Astrocyte of the spinal cord (primary cell): ENCODE results near the gene ANO10.

Experiments used
- DNase-seq: peaks from one replicate; pipeline ENCODE4 v3.0.0; 2011; ENCODE audit warnings: low read depth, low spot score
- H3K4me3 ChIP-seq: 2 replicates; pipeline ENCODE4 v1.5.1; 2011; ENCODE audit warnings: low read depth, mild to moderate bottlenecking, low read length, moderate library complexity
- CTCF ChIP-seq: IDR thresholded peaks from 2 replicates; pipeline ENCODE4 v1.5.1; 2012; ENCODE audit warnings: low read depth, mild to moderate bottlenecking, low read length, inconsistent platforms
- in situ Hi-C: cut with HindIII; loops from 2 replicates; pipeline ENCODE4 v1.10.0; 2017; ENCODE audit warnings: low sequenced_read_pairs

Gene ANO10

GRCh38 chr3:43417133-43417532 is 204.7 kb downstream of the ANO10 start:
- in situ Hi-C loops = no loop called here
- TF ChIP-seq CTCF = no peak
- no peak for DNase-seq
- H3K4me3 ChIP-seq = no peak overlapping the region

DNA sequence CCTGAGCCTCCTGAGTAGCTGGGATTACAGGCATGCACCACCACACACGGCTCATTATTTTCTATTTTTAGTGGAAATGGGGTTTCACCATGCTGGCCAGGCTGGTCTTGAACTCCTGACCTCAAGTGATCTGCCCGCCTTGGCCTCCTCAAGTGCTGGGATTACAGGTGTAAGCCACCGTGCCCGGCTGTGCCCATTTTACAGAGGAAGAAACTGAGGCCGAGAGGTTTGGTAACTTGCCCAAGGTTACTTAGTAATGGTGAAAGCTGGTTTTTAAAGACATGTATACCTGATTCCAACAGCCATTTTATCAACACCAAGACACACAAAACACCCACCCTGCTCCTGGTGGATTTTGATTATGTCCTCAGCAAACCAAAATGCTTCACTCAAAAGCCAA is 206.7 kb downstream of the ANO10 start:
- in situ Hi-C loops = no loop called here
- DNase-seq = no peak
- no peak for TF ChIP-seq CTCF
- H3K4me3 ChIP-seq = no peak overlapping the region

GRCh38 chr3:43413676-43414368 is 208.0 kb downstream of the ANO10 start:
- no peak for DNase-seq
- in situ Hi-C loops = no loop called here
- TF ChIP-seq CTCF = no peak
- H3K4me3 ChIP-seq = no peak overlapping the region

DNA sequence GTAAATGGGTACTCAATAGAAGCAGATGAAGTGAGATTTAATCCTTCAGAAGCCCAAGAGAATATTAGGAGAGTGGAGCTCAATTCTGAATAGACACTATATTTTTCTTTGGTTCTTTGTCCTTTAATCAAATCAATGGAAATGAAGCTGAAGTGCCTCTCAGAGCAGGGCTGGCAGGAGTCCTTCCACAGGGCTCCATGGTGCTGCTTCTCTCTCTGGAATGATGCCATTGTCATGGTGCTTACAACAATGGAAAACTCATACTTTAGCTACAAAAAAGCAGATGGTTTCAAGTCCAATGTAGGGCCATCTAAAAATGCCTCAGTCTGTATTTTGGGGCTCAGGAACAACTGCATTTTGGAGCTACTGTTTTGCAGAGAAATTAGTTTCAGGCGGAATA is 210.4 kb downstream of the ANO10 start:
- in situ Hi-C loops = no loop called here
- DNase-seq = no peak
- no peak for TF ChIP-seq CTCF
- no peak overlapping the region for H3K4me3 ChIP-seq

GRCh38 chr3:43410592-43410991 is 211.2 kb downstream of the ANO10 start:
- no peak overlapping the region for H3K4me3 ChIP-seq
- DNase-seq = no peak
- in situ Hi-C loops = no loop called here
- TF ChIP-seq CTCF = no peak

GRCh38 chr3:43409506-43409905 is 212.3 kb downstream of the ANO10 start:
- no peak for DNase-seq
- no peak for TF ChIP-seq CTCF
- no peak overlapping the region for H3K4me3 ChIP-seq
- in situ Hi-C loops = no loop called here
